ENCODE measurements around the gene DSCAML1.

Gene DSCAML1

GRCh38 chr11:117490911-117491310, 306.1 kb downstream of the DSCAML1 start:
- no peak for TF ChIP-seq FOXK2 (IDR thresholded peaks at IDR 0.05)
- TF ChIP-seq FOXA1 (IDR thresholded peaks at IDR 0.05): no peak
- TF ChIP-seq FOXM1 (IDR thresholded peaks at IDR 0.05; ENCODE audit: borderline replicate concordance): no peak
- CTCF ChIA-PET: no interaction called here
- POLR2A ChIA-PET: no interaction called here
- no peak for DNase-seq (ENCODE audit: extremely low spot score)

GRCh38 chr11:117489999-117490679, 306.9 kb downstream of the DSCAML1 start:
- POLR2A ChIA-PET: no interaction called here
- no peak for TF ChIP-seq ARNT (IDR thresholded peaks at IDR 0.05)
- TF ChIP-seq L3MBTL2 (conservative IDR thresholded peaks at IDR 0.05): no peak
- TF ChIP-seq FOXA1 (IDR thresholded peaks at IDR 0.05): no peak
- TF ChIP-seq CTBP1 (IDR thresholded peaks at IDR 0.05; ENCODE audit: borderline replicate concordance): no peak
- no peak for TF ChIP-seq HDGF (IDR thresholded peaks at IDR 0.05; ENCODE audit: borderline replicate concordance)
- TF ChIP-seq LEF1 (IDR thresholded peaks at IDR 0.05; ENCODE audit: borderline replicate concordance): no peak
- TF ChIP-seq ELF4 (IDR thresholded peaks at IDR 0.05): no peak
- TF ChIP-seq SP1 (IDR thresholded peaks at IDR 0.05): no peak
- TF ChIP-seq PKNOX1 (IDR thresholded peaks at IDR 0.05): no peak
- TF ChIP-seq ZNF384 (IDR thresholded peaks at IDR 0.05): no peak
- TF ChIP-seq FOXM1 (IDR thresholded peaks at IDR 0.05; ENCODE audit: borderline replicate concordance): no peak
- TF ChIP-seq BHLHE40 (IDR thresholded peaks at IDR 0.05; ENCODE audit: borderline replicate concordance): no peak
- TF ChIP-seq TARDBP (IDR thresholded peaks at IDR 0.05): no peak
- no peak for TF ChIP-seq SUZ12 (IDR thresholded peaks at IDR 0.05)
- no peak for TF ChIP-seq FOXK2 (IDR thresholded peaks at IDR 0.05)
- no peak for TF ChIP-seq NFRKB (IDR thresholded peaks at IDR 0.05)
- CTCF ChIA-PET: no interaction called here
- DNase-seq (ENCODE audit: extremely low spot score): no peak

- TF ChIP-seq BHLHE40 (IDR thresholded peaks at IDR 0.05; ENCODE audit: borderline replicate concordance) (no peak), ZNF384 (IDR thresholded peaks at IDR 0.05) (no peak), FOXK2 (IDR thresholded peaks at IDR 0.05) (no peak), NFRKB (IDR thresholded peaks at IDR 0.05) (no peak), SUZ12 (IDR thresholded peaks at IDR 0.05) (no peak), ELF4 (IDR thresholded peaks at IDR 0.05) (no peak), CTBP1 (IDR thresholded peaks at IDR 0.05; ENCODE audit: borderline replicate concordance) (no peak), FOXA1 (IDR thresholded peaks at IDR 0.05) (no peak)
- ChIA-PET POLR2A (no interaction called here), CTCF (no interaction called here)
- DNase-seq (ENCODE audit: extremely low spot score): no peak
These were observed 307.7 kb downstream of the DSCAML1 start for GRCh38 chr11:117488996-117489952.

GRCh38 chr11:117486059-117486458, 311.0 kb downstream of the DSCAML1 start:
- DNase-seq (ENCODE audit: extremely low spot score): no peak
- ChIA-PET CTCF (no interaction called here), POLR2A (no interaction called here)
- TF ChIP-seq SUZ12 (IDR thresholded peaks at IDR 0.05): no peak
- TF ChIP-seq FOXK2 (IDR thresholded peaks at IDR 0.05): no peak
- TF ChIP-seq PKNOX1 (IDR thresholded peaks at IDR 0.05): no peak
- TF ChIP-seq FOXM1 (IDR thresholded peaks at IDR 0.05; ENCODE audit: borderline replicate concordance): no peak
- TF ChIP-seq ZNF384 (IDR thresholded peaks at IDR 0.05): no peak
- no peak for TF ChIP-seq ARNT (IDR thresholded peaks at IDR 0.05)
- no peak for TF ChIP-seq NFRKB (IDR thresholded peaks at IDR 0.05)
- TF ChIP-seq ELF4 (IDR thresholded peaks at IDR 0.05): no peak
- TF ChIP-seq LEF1 (IDR thresholded peaks at IDR 0.05; ENCODE audit: borderline replicate concordance): no peak
- no peak for TF ChIP-seq L3MBTL2 (conservative IDR thresholded peaks at IDR 0.05)
- no peak for TF ChIP-seq FOXA1 (IDR thresholded peaks at IDR 0.05)
- no peak for TF ChIP-seq TARDBP (IDR thresholded peaks at IDR 0.05)
- no peak for TF ChIP-seq HDGF (IDR thresholded peaks at IDR 0.05; ENCODE audit: borderline replicate concordance)
- no peak for TF ChIP-seq BHLHE40 (IDR thresholded peaks at IDR 0.05; ENCODE audit: borderline replicate concordance)
- TF ChIP-seq CTBP1 (IDR thresholded peaks at IDR 0.05; ENCODE audit: borderline replicate concordance): no peak

DNA sequence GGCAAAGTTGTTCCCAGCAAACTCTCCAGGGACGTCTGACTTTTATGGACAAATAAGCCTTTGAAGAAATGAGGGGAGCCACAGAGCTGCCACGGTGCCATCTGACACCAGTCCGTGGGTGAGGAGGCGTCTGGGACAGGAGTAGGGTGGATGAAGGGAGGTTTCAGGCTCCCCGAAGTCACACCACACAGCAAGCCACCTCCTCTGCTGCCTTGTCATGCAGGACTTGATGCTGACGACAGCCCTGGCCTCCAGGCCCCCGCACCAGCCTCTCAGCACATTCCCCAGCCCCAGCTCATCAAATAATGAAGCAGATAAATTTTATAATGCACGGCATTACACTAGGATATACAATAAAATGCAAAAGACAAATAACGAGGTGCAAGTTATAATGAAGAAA, 312.9 kb downstream of the DSCAML1 start:
- POLR2A ChIA-PET: no interaction called here
- no peak for DNase-seq (ENCODE audit: extremely low spot score)
- CTCF ChIA-PET: no interaction called here
- TF ChIP-seq FOXK2 (IDR thresholded peaks at IDR 0.05): no peak
- no peak for TF ChIP-seq ARNT (IDR thresholded peaks at IDR 0.05)
- TF ChIP-seq PKNOX1 (IDR thresholded peaks at IDR 0.05): no peak
- TF ChIP-seq FOXM1 (IDR thresholded peaks at IDR 0.05; ENCODE audit: borderline replicate concordance): no peak
- no peak for TF ChIP-seq NFRKB (IDR thresholded peaks at IDR 0.05)

DNA sequence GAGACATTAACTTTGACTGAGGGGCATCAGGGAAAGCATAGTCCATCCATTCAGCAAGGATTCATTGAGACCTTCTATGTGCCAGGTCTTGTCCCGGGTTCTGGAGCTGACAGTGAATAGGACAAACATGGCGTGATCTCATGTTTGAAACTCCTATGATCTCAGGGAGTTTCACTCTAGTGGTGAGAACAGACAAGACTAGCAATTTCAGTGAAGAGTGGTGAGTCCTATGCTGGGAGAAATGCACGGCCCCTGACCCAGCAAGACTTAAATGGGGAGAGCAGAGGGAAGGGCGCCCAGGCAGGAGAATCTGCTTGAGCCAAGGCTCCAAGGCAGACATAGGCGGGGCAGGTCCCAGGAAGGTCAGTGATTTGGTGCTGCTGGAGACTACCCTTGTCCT, 313.6 kb downstream of the DSCAML1 start:
- ChIA-PET CTCF (interaction anchor here (1.5 kb wide), 1 partner anchor 57 kb away, joined by 3 read pairs; no protein-coding TSS in a partner anchor), POLR2A (no interaction called here)
- no peak for TF ChIP-seq SUZ12 (IDR thresholded peaks at IDR 0.05)
- DNase-seq (ENCODE audit: extremely low spot score): no peak
